Panc1 (cell line): ENCODE results near the gene C1QTNF3. TPM values are rescaled to one million over a fixed set of nuclear protein-coding genes. Genes with fewer than 3 reads are reported as not detected.

Experiments used
- ATAC-seq: fragments of 200-7000 bp; cut with Tn5 transposase; 2 replicates; pipeline ENCODE4 v1.9.1; 2020; ENCODE audit warnings: mild to moderate bottlenecking, moderate library complexity
- BruUV-seq: library from RNA; stranded (reverse); fragments of 400-500 nt; replicated peaks from 2 replicates; lab custom pipeline; 2021; lab: Mats Ljungman, UMichigan
- CTCF ChIA-PET: fragments of 300-600 bp; sonication (Branson Sonifier 250); formaldehyde crosslinking; loops from one replicate; lab custom pipeline; 2022; ENCODE audit warnings: antibody characterized with exemption; lab: Charles Lee
- POLR2A ChIA-PET: fragments of 300-600 bp; sonication (Branson Sonifier 250); formaldehyde crosslinking; loops from one replicate; lab custom pipeline; 2022; ENCODE audit warnings: antibody characterized with exemption; lab: Charles Lee
- DNase-seq: peaks from one replicate; pipeline ENCODE4 v3.0.0-alpha.2; 2010; ENCODE audit warnings: low read depth, low spot score
- H3K27ac ChIP-seq: 2 replicates; pipeline ENCODE4 v1.5.1; 2011; ENCODE audit warnings: mild to moderate bottlenecking, low read length, inconsistent platforms
- H3K27me3 ChIP-seq: fragments of 200-500 bp; sonication (Bioruptor generic); 2 replicates; pipeline ENCODE4 v1.6.0; 2014; ENCODE audit warnings: low read length, inconsistent platforms; ENCODE audit not compliant: control insufficient read depth, insufficient read depth
- H3K36me3 ChIP-seq: fragments of 200-500 bp; sonication (Bioruptor generic); 2 replicates; pipeline ENCODE4 v1.5.1; 2014; ENCODE audit warnings: inconsistent platforms, mild to moderate bottlenecking, low read length, moderate library complexity; ENCODE audit not compliant: control insufficient read depth, insufficient read depth
- H3K4me1 ChIP-seq: 2 replicates; pipeline ENCODE4 v1.5.1; 2011; ENCODE audit warnings: inconsistent platforms, mild to moderate bottlenecking, low read length, moderate library complexity; ENCODE audit not compliant: control insufficient read depth, insufficient read depth
- H3K4me3 ChIP-seq, 2 experiments: 2 replicates each; pipeline ENCODE4 v1.5.1; 2011 to 2012; ENCODE audit warnings: low read depth in 2 of 2, low read length in 2 of 2, mild to moderate bottlenecking in 2 of 2, inconsistent platforms in 1 of 2, moderate library complexity in 1 of 2
- H3K9me3 ChIP-seq: fragments of 200-500 bp; sonication (Bioruptor generic); 2 replicates; pipeline ENCODE4 v1.5.1; 2014; ENCODE audit warnings: low read depth, mild to moderate bottlenecking, inconsistent platforms, low read length, moderate library complexity; ENCODE audit not compliant: control insufficient read depth, insufficient read depth
- CTCF ChIP-seq: fragments of 450-650 bp; IDR thresholded peaks from 2 replicates; pipeline ENCODE4 v1.5.1; 2017; ENCODE audit warnings: mild to moderate bottlenecking
- POLR2AphosphoS5 ChIP-seq: IDR thresholded peaks from 2 replicates; pipeline ENCODE4 v1.6.1; 2012; ENCODE audit warnings: mild to moderate bottlenecking, low read depth, low read length, moderate library complexity
- REST ChIP-seq, 2 experiments: IDR thresholded peaks; 2 replicates each; pipeline ENCODE4 v1.6.1; 2011 to 2012; ENCODE audit warnings: low read depth in 2 of 2, control low read depth in 1 of 2, low read length in 1 of 2, mild to moderate bottlenecking in 1 of 2, moderate library complexity in 1 of 2; ENCODE audit not compliant: insufficient read depth in 1 of 2
- SIN3A ChIP-seq: IDR thresholded peaks from 2 replicates; pipeline ENCODE4 v1.6.1; 2012; ENCODE audit warnings: low read depth, mild to moderate bottlenecking, low read length, moderate library complexity, borderline replicate concordance; ENCODE audit not compliant: insufficient read depth
- TCF7L2 ChIP-seq: IDR thresholded peaks from 2 replicates; pipeline ENCODE4 v1.6.1; 2011; ENCODE audit warnings: mild to moderate bottlenecking, low read depth, low read length, inconsistent platforms
- in situ Hi-C: cut with HindIII; loops from 2 replicates; pipeline ENCODE4 v1.10.0; 2016; ENCODE audit warnings: low sequenced_read_pairs, low pct_unique_long_range_greater_than_20kb
- intact Hi-C: fragments of 100-400 bp; cut with micrococcal nuclease; formaldehyde crosslinking; loops from one replicate; pipeline ENCODE4 v1.10.0; 2022; ENCODE audit not compliant: unreplicated experiment
- total RNA-seq: library from RNA; stranded (reverse); gene quantifications from one replicate; pipeline ENCODE4 v1.2.1, GENCODE V29; 2021; ENCODE audit not compliant: unreplicated experiment

The C1QTNF3 gene
- total RNA-seq, 1 experiment from 2014 or later = 2.1 TPM

- no peaks in the 10 kb centered on the region for H3K36me3 ChIP-seq
- CTCF ChIA-PET = no interaction called here
- no peak overlapping the region for H3K27ac ChIP-seq
- intact Hi-C loops = no loop called here
- POLR2A ChIA-PET = no interaction called here
- no peaks in the 10 kb centered on the region for H3K27me3 ChIP-seq
- no peak for DNase-seq
- TF ChIP-seq CTCF (no peak), POLR2AphosphoS5 (no peak), SIN3A (no peak), REST (IDR thresholded peaks at IDR 0.05; ENCODE audit: insufficient read depth in 1 of 2, low read depth in 2 of 2, low read length in 1 of 2) (no peak), TCF7L2 (no peak)
- ATAC-seq = no peak
- H3K9me3 ChIP-seq = no peaks in the 10 kb centered on the region
- no peak overlapping the region for H3K4me3 ChIP-seq
- no peaks in the 10 kb centered on the region for H3K4me1 ChIP-seq
- in situ Hi-C loops = no loop called here
- BruUV-seq = no TSS peak
Measured at GRCh38 chr5:33985447-33985846, 57.6 kb downstream of the C1QTNF3 start.

GRCh38 chr5:33984671-33985124, 58.3 kb downstream of the C1QTNF3 start, which contains the start of gene SLC45A2:
Gene SLC45A2, minus strand, starts transcription at chr5:33984693. Its CDS starts 110 bp downstream, at chr5:33984583.
- BruUV-seq = no TSS peak
- H3K9me3 ChIP-seq = no peaks in the 10 kb centered on the region
- in situ Hi-C loops = no loop called here
- H3K4me1 ChIP-seq = no peaks in the 10 kb centered on the region
- DNase-seq (no peak), ATAC-seq (no peak)
- no peaks in the 10 kb centered on the region for H3K36me3 ChIP-seq
- H3K27ac ChIP-seq = no peak within 1 kb of the TSS
- H3K27me3 ChIP-seq = no peaks in the 10 kb centered on the region
- TF ChIP-seq CTCF (no peak), REST (IDR thresholded peaks at IDR 0.05; ENCODE audit: insufficient read depth in 1 of 2, low read depth in 2 of 2, low read length in 1 of 2) (no peak), POLR2AphosphoS5 (no peak), TCF7L2 (no peak), SIN3A (no peak)
- CTCF ChIA-PET = no interaction called here
- intact Hi-C loops = no loop called here
- POLR2A ChIA-PET = no interaction called here
- H3K4me3 ChIP-seq = no peak within 1 kb of the TSS
